Stimulated activated CD8-positive, alpha-beta memory T cell treated with anti-CD3 and anti-CD28 coated beads, Interleukin-2, amount 100 ng/mL, for 48 hours (primary cell): Measurements from ENCODE around the gene COQ3.

Source experiments
- DNase-seq, 2 donors: peaks; one replicate each; pipeline ENCODE4 v3.0.0-alpha.2; 2020; ENCODE audit warnings: low read depth in 2 of 2

Gene COQ3

GRCh38 chr6:99333068-99333467, 60.9 kb downstream of the COQ3 start:
- DNase-seq: no peak

GRCh38 chr6:99331531-99331930, 62.5 kb downstream of the COQ3 start:
- no peak for DNase-seq

GRCh38 chr6:99330159-99330558, 63.8 kb downstream of the COQ3 start:
- peak; percentile 30 to 41 for DNase-seq

DNA sequence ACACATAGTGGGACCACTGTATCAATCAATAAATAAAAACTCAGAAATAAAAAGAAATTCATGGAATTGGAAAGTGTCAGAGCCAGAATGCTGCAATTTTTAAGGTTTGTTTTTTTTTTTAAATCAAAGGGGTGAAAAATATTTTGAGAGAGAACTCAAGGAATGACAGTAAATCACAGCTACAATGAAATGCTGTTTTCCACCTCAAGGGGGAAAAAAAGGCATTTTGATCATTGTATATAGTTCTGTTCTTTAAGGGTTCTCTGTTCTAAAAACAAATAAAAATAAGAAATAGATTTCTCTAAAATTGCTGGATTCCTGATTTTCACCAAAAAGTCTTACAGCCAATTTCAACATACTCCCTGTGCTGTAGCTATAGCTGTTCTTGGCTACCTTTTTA, 69.0 kb downstream of the COQ3 start:
- DNase-seq: no peak
